ENCODE results near the gene NEDD4.

GRCh38 chr15:55965091-55965490 is 28.3 kb downstream of the NEDD4 start:
- TF ChIP-seq EP300 (IDR thresholded peaks at IDR 0.05; ENCODE audit: borderline replicate concordance) (no peak), CEBPB (IDR thresholded peaks at IDR 0.05) (no peak), TAF1 (IDR thresholded peaks at IDR 0.05; ENCODE audit: low read depth) (no peak), EGR1 (IDR thresholded peaks at IDR 0.05) (no peak)

Measured in Ishikawa (cell line).